HG03139 (cell line): ENCODE results near the gene SOX14.

Source experiments
- ATAC-seq: cut with Tn5 transposase; IDR thresholded peaks from one replicate; pipeline ENCODE4 v1.9.1; 2021; ENCODE audit not compliant: unreplicated experiment

The SOX14 gene

DNA sequence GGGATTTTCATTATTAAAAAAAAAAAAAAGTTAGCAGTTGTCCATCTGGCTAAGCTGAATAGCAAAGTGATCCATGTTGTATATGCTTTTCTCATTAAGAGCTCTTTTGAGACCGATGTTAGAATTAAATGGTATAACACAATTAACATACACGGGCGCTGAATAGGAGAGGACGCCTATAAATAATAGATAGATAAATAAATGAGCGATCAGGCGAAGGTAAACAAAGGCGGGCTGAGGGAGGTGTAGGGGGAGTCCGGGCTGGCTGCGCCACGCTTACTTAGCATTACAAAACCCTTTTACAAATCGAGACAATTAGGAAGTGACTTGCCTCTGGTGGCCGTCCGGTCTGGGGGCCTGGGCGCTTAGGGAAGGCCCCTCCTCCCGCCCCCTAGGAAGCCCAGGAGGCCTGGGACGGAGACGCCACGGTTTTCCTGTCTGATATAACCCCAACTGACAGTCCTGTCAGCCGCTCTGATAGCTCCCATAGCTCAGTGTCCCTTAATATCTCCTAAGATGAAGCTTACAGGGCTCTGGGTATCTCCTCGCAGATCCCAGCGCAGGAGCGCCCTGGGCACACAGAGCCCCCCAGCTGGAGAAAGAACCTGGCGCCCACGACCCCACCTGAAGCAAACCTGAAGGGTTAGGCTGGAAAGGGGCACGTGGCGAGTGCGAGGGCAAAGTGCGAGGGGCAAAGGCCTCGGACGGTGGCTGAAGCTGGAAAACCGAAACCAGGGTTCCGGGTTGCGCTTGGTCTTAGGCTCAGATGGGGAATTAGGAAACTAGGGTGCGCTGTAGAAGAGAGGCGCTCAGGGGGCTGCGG lies 3.6 kb downstream of the SOX14 start:
- ATAC-seq, result no peak

DNA sequence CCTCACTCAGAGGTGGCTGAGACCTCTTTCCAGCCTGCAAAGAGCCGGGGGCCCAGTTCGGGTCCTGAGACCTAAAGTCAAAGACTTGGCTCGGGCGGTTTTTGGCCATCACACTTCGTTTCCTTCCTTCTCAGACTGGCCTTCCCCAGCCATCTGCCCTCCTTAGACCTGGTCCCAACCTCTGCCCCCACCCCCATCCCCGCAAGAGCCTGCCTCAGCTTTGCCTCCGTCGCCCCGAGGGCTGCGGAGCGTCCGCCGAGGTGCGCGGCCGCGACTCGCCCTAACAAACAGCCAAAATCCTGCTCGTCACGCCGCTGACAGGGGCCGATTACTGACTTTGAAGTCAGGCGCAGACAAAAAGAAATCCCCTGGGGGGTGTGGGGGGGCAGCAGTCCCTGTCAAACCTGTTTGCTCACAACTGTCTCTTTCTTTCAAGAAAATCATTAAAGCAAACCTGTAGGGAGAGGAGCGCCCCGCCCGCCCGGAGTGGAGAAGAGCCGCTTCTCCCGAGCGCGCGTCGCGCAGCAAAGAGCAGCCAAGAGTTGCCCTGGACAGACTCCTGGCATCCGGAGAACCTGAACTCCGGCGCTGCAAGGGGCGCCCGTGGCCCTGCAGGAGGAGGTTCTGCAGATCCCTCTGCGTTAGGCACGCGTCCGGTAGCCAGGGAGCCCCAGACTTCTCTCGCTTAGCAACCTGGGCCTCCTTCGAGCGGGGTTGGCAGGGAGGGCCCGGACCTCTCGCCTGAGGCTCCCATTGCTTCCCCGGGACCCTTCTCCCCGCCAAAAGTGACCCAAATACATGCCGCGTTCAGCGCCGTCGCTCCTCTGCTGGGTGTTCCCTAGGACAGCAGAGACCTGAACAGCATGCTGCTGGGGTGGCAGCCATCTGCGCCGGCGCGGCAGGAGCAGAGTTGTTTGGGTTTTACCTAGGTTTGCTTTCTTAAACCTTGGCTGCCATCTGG lies 4.5 kb downstream of the SOX14 start:
- ATAC-seq, result no peak

DNA sequence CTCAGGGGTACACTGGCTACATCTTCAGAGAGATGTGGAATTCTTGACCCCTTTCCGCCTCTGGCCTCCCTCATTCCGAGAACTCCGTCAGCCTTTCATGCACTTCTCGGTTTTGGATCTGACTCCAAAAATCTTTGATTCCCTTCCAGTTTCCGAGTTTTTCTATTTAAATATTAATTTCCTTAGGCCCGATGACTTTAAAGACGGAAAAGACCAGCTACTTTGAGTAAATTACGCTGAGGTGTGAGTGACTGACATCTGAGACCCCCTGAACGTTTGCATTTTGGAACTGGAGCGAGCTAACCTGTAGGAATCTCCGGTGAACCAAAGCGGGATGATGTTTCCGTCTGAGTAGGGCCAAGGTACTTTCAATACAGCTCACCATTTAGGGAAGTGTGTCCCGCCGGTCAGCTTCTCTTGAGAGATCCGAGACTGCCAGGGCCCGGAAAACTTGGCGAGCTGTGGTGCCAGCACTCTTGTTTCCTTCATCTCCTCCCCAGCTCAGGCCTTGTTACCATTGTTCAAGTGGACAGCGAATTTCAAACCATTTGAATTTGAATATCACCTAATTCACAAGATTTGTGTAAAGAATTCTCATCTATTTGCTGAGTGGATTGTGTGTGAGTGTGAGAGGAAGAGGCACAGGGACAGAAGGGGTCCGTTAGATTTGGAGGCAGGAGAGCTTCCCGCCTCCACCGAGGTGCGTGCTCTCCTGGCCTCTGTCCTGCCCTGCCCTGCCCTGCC lies 5.4 kb downstream of the SOX14 start:
- no peak for ATAC-seq

DNA sequence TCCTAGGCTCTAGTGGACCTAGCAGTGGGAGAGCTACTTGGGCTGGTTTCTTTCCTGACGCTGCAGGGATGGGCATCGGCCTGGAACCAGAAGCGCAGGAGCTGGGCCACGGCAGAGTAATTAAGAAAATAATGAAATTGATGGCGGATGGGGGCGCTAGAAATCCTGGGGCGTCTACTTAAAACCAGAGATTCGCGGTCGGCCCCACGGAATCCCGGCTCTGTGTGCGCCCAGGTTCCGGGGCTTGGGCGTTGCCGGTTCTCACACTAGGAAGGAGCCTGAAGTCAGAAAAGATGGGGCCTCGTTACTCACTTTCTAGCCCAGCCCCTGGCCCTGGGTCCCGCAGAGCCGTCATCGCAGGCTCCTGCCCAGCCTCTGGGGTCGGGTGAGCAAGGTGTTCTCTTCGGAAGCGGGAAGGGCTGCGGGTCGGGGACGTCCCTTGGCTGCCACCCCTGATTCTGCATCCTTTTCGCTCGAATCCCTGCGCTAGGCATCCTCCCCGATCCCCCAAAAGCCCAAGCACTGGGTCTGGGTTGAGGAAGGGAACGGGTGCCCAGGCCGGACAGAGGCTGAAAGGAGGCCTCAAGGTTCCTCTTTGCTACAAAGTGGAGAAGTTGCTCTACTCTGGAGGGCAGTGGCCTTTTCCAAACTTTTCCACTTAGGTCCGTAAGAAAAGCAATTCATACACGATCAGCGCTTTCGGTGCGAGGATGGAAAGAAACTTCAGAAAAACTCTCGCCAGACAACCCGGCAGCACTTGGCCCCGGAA lies 6.1 kb downstream of the SOX14 start:
- ATAC-seq, result no peak

- no peak for ATAC-seq
Observed at GRCh38 chr3:137770835-137771399, 6.8 kb downstream of the SOX14 start.

GRCh38 chr3:137771401-137772213 lies 7.5 kb downstream of the SOX14 start:
- ATAC-seq, result no peak

- ATAC-seq, result no peak
Observed at GRCh38 chr3:137772214-137772955, 8.3 kb downstream of the SOX14 start.

DNA sequence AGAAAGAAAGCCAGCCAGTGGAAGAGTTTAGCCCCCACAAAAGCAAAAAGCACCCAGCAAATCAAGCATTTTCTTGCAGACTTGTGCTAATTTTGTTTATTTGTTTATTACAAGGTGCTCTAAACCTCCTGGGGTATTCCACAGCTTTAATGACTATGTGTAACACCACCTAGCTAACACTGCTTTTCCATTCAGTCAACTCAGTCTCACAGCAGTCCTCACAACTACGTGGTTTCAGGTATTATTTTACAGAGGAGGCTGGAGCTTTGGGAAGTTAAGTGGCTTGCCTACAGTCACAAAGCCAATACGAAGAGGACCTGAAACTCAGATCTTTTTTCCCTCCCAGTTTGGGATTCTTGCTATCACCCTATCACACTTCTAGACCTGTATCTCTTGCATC lies 14.8 kb downstream of the SOX14 start:
- no peak for ATAC-seq

DNA sequence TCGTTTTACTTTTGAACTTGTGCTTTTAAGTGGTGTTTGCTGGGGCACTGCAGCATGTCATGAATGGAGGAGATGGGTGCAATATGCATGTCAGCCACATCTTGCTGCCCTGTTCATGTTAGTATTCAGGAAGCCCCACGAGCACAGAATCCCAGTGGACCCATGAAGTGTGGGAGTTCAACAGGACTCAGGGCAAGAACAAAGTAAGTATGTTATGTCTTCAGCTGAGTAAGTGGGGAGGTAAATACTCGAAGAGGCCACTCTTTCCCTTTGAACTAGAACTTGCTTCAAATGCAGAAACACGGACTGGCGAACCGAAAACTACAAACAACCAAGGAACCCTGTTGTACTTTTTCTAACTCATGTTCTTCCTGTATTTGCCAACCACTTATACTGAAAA lies 23.4 kb downstream of the SOX14 start:
- ATAC-seq, result no peak

GRCh38 chr3:137789236-137789635 lies 25.1 kb downstream of the SOX14 start:
- ATAC-seq, result no peak

- ATAC-seq, result no peak
Observed at GRCh38 chr3:137792626-137793271, 28.6 kb downstream of the SOX14 start.

DNA sequence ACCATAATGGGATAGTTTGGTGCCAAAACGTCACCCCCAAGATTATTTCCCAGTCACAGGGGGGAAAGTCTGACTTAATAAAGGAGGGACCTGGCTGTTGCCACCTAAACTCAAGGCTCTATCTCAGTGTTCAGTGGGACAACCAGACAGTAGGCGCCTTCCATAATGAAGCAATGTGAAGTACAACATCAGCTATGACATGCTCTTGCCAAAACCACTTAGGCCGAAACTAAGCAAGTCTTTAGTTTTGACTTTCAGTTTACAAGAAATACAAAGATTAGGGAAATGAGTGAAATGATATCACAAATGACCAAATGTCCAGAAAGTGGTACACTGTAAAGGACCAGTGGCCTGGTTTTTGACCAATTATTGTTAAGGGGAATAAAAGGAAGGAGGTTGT lies 32.9 kb downstream of the SOX14 start:
- ATAC-seq, result no peak

- no peak for ATAC-seq
Observed at GRCh38 chr3:137803215-137803614, 39.1 kb downstream of the SOX14 start.

GRCh38 chr3:137807998-137808397 lies 43.9 kb downstream of the SOX14 start:
- no peak for ATAC-seq

DNA sequence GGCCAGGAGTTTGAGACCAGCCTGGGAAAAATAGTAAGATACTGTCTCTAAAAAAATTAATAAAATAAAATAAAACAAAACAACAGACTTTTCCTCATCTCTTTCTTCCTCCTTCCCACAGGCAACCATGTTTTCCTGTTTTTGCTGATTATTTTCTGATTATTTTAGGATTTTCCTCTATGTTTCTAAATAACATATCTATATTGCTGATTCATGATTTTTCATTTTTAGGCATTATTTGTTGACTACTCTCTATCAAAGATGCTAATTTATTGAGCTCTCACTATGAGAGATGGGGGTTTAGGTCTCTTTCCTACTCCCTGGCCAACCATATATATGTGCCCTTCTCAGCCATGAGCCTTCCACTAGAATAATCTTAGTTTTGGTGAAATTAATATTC lies 45.4 kb downstream of the SOX14 start:
- ATAC-seq, result no peak

DNA sequence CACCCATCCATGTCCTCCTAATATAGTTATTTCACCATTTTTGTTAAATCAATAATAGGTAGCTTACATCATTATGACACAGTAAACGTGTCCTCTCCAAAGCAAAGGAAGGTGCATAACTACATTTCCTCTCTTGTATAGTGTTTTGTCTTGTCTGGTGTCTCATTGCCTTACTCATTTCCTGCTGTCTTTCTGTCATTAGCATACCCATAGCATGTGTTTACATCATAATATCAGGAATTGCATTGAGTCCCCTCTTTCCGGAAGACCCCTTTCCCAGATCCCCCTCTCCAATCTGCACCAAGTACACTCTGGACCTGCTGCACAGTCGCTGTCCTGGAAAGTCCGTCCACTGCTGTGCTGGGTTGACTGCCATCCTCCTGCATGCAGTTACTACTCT lies 47.9 kb downstream of the SOX14 start:
- no peak for ATAC-seq

GRCh38 chr3:137815251-137815650 lies 51.1 kb downstream of the SOX14 start:
- no peak for ATAC-seq
